Putamen (tissue), 1 donor: Measurements from ENCODE around the gene BEGAIN.

ENCODE experiments used
- DNase-seq: peaks from one replicate; pipeline ENCODE4 v3.0.0-alpha.2; 2016; ENCODE audit warnings: low spot score

The BEGAIN gene

GRCh38 chr14:100549834-100550625, 37.2 kb downstream of the BEGAIN start:
- DNase-seq = no peak

DNA sequence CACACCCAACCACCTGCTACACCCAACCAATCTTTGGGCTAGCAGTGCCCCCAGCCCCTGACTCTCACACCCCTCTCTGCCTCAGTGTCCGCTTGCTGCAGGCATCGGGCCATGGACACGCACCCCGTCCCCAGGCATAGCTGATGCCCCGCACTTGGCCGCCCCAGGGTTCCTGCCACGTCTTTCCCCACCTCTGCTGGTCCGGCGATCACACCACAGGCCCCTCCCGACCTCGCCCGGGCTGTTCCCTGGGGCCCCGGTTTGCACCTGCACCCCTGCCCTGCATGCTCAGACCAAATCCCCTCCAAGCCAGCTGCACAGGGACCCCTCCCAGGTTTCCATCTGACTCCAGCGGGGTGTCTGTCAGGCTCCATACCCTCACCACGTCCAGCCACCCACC, 38.3 kb downstream of the BEGAIN start:
- no peak for DNase-seq

- DNase-seq = no peak
Observed at GRCh38 chr14:100548295-100548655, 38.9 kb downstream of the BEGAIN start.

GRCh38 chr14:100547633-100548294, 39.5 kb downstream of the BEGAIN start:
- peak; percentile 36 for DNase-seq

GRCh38 chr14:100546051-100546443, 41.2 kb downstream of the BEGAIN start:
- DNase-seq = no peak

- DNase-seq = no peak
Observed at GRCh38 chr14:100545359-100545758, 41.9 kb downstream of the BEGAIN start.

GRCh38 chr14:100544506-100545141, 42.6 kb downstream of the BEGAIN start:
- DNase-seq = no peak

DNA sequence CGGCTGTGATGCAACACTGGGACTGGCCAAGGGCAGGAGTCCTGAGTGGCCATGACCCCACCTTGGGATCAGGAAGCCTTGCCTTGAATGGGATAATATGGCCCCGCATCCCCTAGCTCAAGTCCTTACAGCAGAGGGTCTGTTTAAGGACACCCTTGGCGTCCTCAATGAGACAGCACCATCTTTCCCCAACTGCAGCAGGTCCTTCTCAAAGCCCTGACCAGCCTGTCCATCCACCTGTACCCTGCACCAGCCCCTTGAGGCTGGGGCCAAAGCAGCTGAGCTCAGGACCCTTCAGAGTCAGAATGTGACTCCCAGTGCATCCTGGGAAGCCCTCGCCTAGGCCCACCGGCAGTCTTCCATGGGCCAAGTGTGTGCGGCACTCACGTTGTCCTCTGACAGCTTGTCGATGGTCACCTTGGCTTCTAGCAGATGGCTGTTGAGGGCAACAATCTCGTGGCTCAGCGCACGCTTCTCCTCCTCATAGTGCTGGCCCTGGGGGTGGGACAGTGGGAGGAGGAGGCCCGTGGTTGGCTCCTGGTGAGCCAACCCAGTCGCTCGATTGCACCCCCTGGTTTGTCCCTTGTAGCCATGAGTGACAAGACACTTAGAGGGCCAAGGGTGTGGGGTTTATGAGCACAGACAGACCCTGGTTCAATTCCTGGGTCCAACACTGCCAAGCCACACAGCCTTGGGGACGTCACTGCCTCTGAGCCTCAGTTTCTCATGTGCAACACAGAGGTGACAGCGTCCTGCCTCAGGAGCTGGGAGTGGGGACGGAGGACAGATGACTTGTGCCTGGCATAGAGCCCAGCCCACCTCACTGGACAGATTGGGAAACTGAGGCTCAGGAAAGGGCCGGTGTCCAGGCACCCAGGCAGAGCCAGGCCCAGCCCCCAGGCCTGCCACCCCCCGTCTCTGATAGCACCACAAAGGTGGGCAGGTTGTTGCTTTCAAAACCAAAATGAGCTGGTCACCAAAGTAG, 43.5 kb downstream of the BEGAIN start:
- no peak for DNase-seq

- DNase-seq = no peak
Observed at GRCh38 chr14:100542619-100543205, 44.5 kb downstream of the BEGAIN start.

GRCh38 chr14:100541621-100542560, 45.3 kb downstream of the BEGAIN start:
- DNase-seq = no peak

- no peak for DNase-seq
Observed at GRCh38 chr14:100540926-100541620, 46.1 kb downstream of the BEGAIN start.

DNA sequence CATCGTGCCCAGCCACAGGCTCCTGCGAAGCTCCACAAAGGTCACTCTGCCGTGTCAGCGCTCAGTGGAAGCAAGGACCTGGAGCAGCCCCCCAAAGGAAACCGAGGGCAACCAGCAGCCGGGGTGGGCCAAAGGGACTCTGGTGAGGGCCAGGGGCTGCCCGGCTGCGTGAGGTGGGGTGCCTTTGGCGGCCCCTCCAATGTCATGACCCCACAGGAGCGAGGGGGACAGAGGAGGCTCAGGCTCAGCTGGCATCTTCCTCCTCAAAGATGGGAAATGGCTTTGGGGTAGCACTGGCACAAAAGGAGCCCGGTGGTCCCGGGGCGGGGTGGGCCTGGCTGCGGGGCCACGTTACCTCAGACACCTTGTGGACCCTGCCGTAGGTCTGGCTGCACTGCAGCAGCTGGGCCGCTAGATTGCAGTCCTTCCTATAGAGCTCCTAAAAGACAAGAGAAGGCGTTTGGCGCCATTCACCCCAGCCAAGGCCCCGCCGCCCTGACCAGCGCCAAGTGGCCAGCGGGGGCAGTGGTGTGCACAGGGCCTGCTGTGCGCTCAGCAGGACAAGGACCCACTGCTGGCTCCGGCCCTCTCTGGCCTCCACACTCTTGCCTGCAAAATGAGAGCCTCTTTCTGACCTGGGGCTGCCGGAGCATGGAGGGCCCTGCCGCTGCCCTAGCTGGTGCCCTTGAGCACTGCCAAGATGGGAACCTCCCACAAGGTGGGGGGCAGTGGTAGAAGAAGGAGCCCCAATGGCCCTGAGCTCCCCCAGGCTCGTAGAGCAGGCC, 46.9 kb downstream of the BEGAIN start:
- no peak for DNase-seq

GRCh38 chr14:100539766-100540140, 47.5 kb downstream of the BEGAIN start:
- DNase-seq = no peak

GRCh38 chr14:100539003-100539660, 48.1 kb downstream of the BEGAIN start:
- no peak for DNase-seq

- no peak for DNase-seq
Observed at GRCh38 chr14:100538351-100539002, 48.7 kb downstream of the BEGAIN start.

GRCh38 chr14:100537446-100538350, 49.5 kb downstream of the BEGAIN start:
- DNase-seq = peak; percentile 82
